ENCODE measurements around the gene SBF1. TPM values are rescaled to one million over a fixed set of nuclear protein-coding genes. Genes with fewer than 3 reads are reported as not detected.
A peak's percentile ranks its signal among the peaks of the same experiment; 100 is the strongest.

SBF1 gene
- total and polyA plus RNA-seq, 2 donors (not counting 1 experiment from before 2014, with no cell fraction given): 110 to 254 TPM

GRCh38 chr22:50483977-50484853, 9.4 kb upstream of the SBF1 start:
- ChIA-PET POLR2A (interaction anchor here (0.6 to 0.7 kb wide), 2 partner anchors 81 to 544 kb away, joined by 3 read pairs; no protein-coding TSS in a partner anchor), CTCF (interaction anchor here (0.9 to 1.8 kb wide), 3 partner anchors 11 to 136 kb away, joined by 3 to 4 read pairs (median 4); no protein-coding TSS in a partner anchor)
- no peaks in the 10 kb centered on the region for H3K36me3 ChIP-seq (replicated peaks in 1 of 2; ENCODE audit: control extremely low read depth in 1 of 2, control insufficient read depth in 1 of 2, extremely low read depth in 1 of 2, insufficient read depth in 2 of 2, low read length in 1 of 2)
- peaks cover 25% of the 10 kb centered on the region for H3K4me1 Mint-ChIP-seq
- H3K4me2 ChIP-seq (replicated peaks; ENCODE audit: low read depth, low read length, poor library complexity, severe bottlenecking): no peak overlapping the region
- H4K20me1 ChIP-seq (ENCODE audit: control insufficient read depth, insufficient read depth, low read length, poor library complexity, severe bottlenecking): peaks cover 5% of the 10 kb centered on the region
- WGBS (ENCODE audit: insufficient coverage): 78% methylated on average over 29 of the region's 31 CpGs
- peak; percentile 45 for DNase-seq
- no peak overlapping the region for H3K27ac ChIP-seq (ENCODE audit: low read length in 2 of 2)
- peak overlapping the region; percentile 37 for H3K27ac Mint-ChIP-seq
- peaks cover 4% of the 10 kb centered on the region for H3K79me2 ChIP-seq (ENCODE audit: control insufficient read depth, insufficient read depth, low read length)
- peaks cover 16 to 31% of the 10 kb centered on the region in 2 donors for H3K4me1 ChIP-seq (ENCODE audit: control insufficient read depth in 2 of 2, insufficient read depth in 2 of 2, low read length in 2 of 2)
- H3K9me3 ChIP-seq (ENCODE audit: control extremely low read depth in 1 of 3, control insufficient read depth in 2 of 3, insufficient read depth in 1 of 3, low read length in 2 of 3): peaks cover 0 to 3% (median 0%) of the 10 kb centered on the region in 3 donors
- intact Hi-C loops (cut with micrococcal nuclease): no loop called here
- H2AFZ ChIP-seq (ENCODE audit: insufficient read depth, low read depth, low read length, poor library complexity, severe bottlenecking): no peak overlapping the region
- no peak overlapping the region for H3K4me3 ChIP-seq (ENCODE audit: control extremely low read depth in 1 of 5, extremely low read depth in 1 of 5, insufficient read depth in 1 of 5, low read depth in 2 of 5, low read length in 4 of 5)
- H3K9me3 Mint-ChIP-seq (ENCODE audit: insufficient read depth): no peaks in the 10 kb centered on the region
- TF ChIP-seq EZH2 (IDR thresholded peaks at IDR 0.05; ENCODE audit: borderline replicate concordance, insufficient read depth, low read depth, low read length, poor library complexity, severe bottlenecking) (no peak), CTCF (IDR thresholded peaks at IDR 0.05) (no peak)
- peak overlapping the region; percentile 39 for H3K4me3 Mint-ChIP-seq
- peaks cover 0 to 26% (median 7%) of the 10 kb centered on the region in 4 experiments for H3K27me3 ChIP-seq (replicated peaks in 1 of 4; ENCODE audit: control extremely low read depth in 1 of 4, control insufficient read depth in 3 of 4, insufficient read depth in 4 of 4, low read length in 3 of 4)
- peaks cover 4% of the 10 kb centered on the region for H3K27me3 Mint-ChIP-seq
- H3K9ac ChIP-seq (ENCODE audit: low read length): no peak overlapping the region
- peak; percentile 41 for ATAC-seq (ENCODE audit: low read depth)

GRCh38 chr22:50483556-50483955, 8.7 kb upstream of the SBF1 start:
- Histone ChIP-seq H3K36me3 (replicated peaks in 1 of 2; ENCODE audit: control extremely low read depth in 1 of 2, control insufficient read depth in 1 of 2, extremely low read depth in 1 of 2, insufficient read depth in 2 of 2, low read length in 1 of 2) (no peaks in the 10 kb centered on the region), H3K9ac (ENCODE audit: low read length) (no peak overlapping the region), H4K20me1 (ENCODE audit: control insufficient read depth, insufficient read depth, low read length, poor library complexity, severe bottlenecking) (peaks cover 5% of the 10 kb centered on the region), H3K27ac (ENCODE audit: low read length in 2 of 2) (no peak overlapping the region), H3K27me3 (replicated peaks in 1 of 4; ENCODE audit: control extremely low read depth in 1 of 4, control insufficient read depth in 3 of 4, insufficient read depth in 4 of 4, low read length in 3 of 4) (peaks cover 0 to 26% (median 7%) of the 10 kb centered on the region in 4 experiments), H3K4me3 (ENCODE audit: control extremely low read depth in 1 of 5, extremely low read depth in 1 of 5, insufficient read depth in 1 of 5, low read depth in 2 of 5, low read length in 4 of 5) (no peak overlapping the region), H3K4me1 (ENCODE audit: control insufficient read depth in 2 of 2, insufficient read depth in 2 of 2, low read length in 2 of 2) (peaks cover 16 to 31% of the 10 kb centered on the region in 2 donors), H3K79me2 (ENCODE audit: control insufficient read depth, insufficient read depth, low read length) (peaks cover 4% of the 10 kb centered on the region), H3K9me3 (ENCODE audit: control extremely low read depth in 1 of 3, control insufficient read depth in 2 of 3, insufficient read depth in 1 of 3, low read length in 2 of 3) (peaks cover 0 to 3% (median 0%) of the 10 kb centered on the region in 3 donors), H2AFZ (ENCODE audit: insufficient read depth, low read depth, low read length, poor library complexity, severe bottlenecking) (no peak overlapping the region), H3K4me2 (replicated peaks; ENCODE audit: low read depth, low read length, poor library complexity, severe bottlenecking) (peak overlapping the region; percentile 5)
- H3K27me3 Mint-ChIP-seq: peaks cover 4% of the 10 kb centered on the region
- ATAC-seq (ENCODE audit: low read depth): no peak
- no peak overlapping the region for H3K27ac Mint-ChIP-seq
- H3K4me1 Mint-ChIP-seq: peaks cover 25% of the 10 kb centered on the region
- no peak for DNase-seq
- TF ChIP-seq EZH2 (IDR thresholded peaks at IDR 0.05; ENCODE audit: borderline replicate concordance, insufficient read depth, low read depth, low read length, poor library complexity, severe bottlenecking) (no peak), CTCF (IDR thresholded peaks at IDR 0.05) (no peak)
- H3K9me3 Mint-ChIP-seq (ENCODE audit: insufficient read depth): no peaks in the 10 kb centered on the region
- intact Hi-C loops (cut with micrococcal nuclease): no loop called here
- WGBS (ENCODE audit: insufficient coverage): 89% methylated on average over 8 of the region's 8 CpGs
- H3K4me3 Mint-ChIP-seq: no peak overlapping the region
- POLR2A ChIA-PET: no interaction called here
- CTCF ChIA-PET: interaction anchor here (1.8 kb wide), 1 partner anchor 10 kb away, joined by 4 read pairs; no protein-coding TSS in a partner anchor

Measured in B cell (primary cell).